GM12873 (cell line): ENCODE measurements around the gene ALDH18A1.

Source experiments
- CTCF ChIP-seq: IDR thresholded peaks from 2 replicates; pipeline ENCODE4 v1.5.1; 2012; ENCODE audit warnings: low read depth, mild to moderate bottlenecking, moderate library complexity, low read length, control low read depth; ENCODE audit not compliant: insufficient read depth; ENCODE audit errors: missing control alignments

The ALDH18A1 gene

GRCh38 chr10:95656291-95657164 lies at the start of gene ALDH18A1:
Gene ALDH18A1 (minus strand): TSS chr10:95656711. CDS start chr10:95653377, 3,334 bp downstream.
- TF ChIP-seq CTCF, result no peak

GRCh38 chr10:95698415-95698814 lies 41.9 kb upstream of the ALDH18A1 start:
- no peak for TF ChIP-seq CTCF

GRCh38 chr10:95697429-95697828 lies 40.9 kb upstream of the ALDH18A1 start:
- TF ChIP-seq CTCF, result no peak

- TF ChIP-seq CTCF, result no peak
Measured at GRCh38 chr10:95694665-95695064, 38.2 kb upstream of the ALDH18A1 start.

GRCh38 chr10:95693668-95694534 lies 37.4 kb upstream of the ALDH18A1 start, which contains the start of gene TCTN3:
Gene TCTN3 (minus strand): TSS chr10:95693927. CDS start chr10:95693899, 28 bp downstream.
- TF ChIP-seq CTCF, result peak; percentile 95

- no peak for TF ChIP-seq CTCF
Measured at GRCh38 chr10:95693071-95693667, 36.7 kb upstream of the ALDH18A1 start.
